ENCODE measurements around the gene USP5. TPM values are rescaled to one million over a fixed set of nuclear protein-coding genes. Genes with fewer than 3 reads are reported as not detected.
A peak's percentile ranks its signal among the peaks of the same experiment; 100 is the strongest.

Gene USP5
- total and polyA plus RNA-seq, 12 donors: 30.6 to 162 (median 113) TPM

- Histone ChIP-seq H3K9me3 (replicated peaks in 1 of 3) (no peaks in the 10 kb centered on the region), H3K27ac (no peak overlapping the region), H3K4me3 (no peak overlapping the region), H3K36me3 (replicated peaks in 1 of 2) (no peaks in the 10 kb centered on the region), H3K4me1 (replicated peaks in 1 of 2) (peaks cover 6 to 15% of the 10 kb centered on the region in 2 donors), H3K27me3 (peaks cover 4% of the 10 kb centered on the region)
- peak; percentile 81 to 95 (median 87) for DNase-seq
- WGBS, 4 donors: 7 to 11% (median 10%) methylated on average over 15 to 19 of the region's 19 CpGs
- intact Hi-C loops (cut with DNase I): loop anchor here in 1 of 2 donors (10.0 kb wide), 1 partner anchor 81 kb away; no protein-coding TSS in a partner anchor
- no peak for TF ChIP-seq POLR2A (IDR thresholded peaks at IDR 0.05)
- TF ChIP-seq, protein P1, sequence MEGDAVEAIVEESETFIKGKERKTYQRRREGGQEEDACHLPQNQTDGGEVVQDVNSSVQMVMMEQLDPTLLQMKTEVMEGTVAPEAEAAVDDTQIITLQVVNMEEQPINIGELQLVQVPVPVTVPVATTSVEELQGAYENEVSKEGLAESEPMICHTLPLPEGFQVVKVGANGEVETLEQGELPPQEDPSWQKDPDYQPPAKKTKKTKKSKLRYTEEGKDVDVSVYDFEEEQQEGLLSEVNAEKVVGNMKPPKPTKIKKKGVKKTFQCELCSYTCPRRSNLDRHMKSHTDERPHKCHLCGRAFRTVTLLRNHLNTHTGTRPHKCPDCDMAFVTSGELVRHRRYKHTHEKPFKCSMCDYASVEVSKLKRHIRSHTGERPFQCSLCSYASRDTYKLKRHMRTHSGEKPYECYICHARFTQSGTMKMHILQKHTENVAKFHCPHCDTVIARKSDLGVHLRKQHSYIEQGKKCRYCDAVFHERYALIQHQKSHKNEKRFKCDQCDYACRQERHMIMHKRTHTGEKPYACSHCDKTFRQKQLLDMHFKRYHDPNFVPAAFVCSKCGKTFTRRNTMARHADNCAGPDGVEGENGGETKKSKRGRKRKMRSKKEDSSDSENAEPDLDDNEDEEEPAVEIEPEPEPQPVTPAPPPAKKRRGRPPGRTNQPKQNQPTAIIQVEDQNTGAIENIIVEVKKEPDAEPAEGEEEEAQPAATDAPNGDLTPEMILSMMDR (IDR thresholded peaks at IDR 0.05): peak; percentile 78 to 96 (median 92)
Observed at GRCh38 chr12:6825398-6826124, 26.4 kb upstream of the USP5 start.

- Histone ChIP-seq H3K36me3 (replicated peaks in 1 of 2) (no peaks in the 10 kb centered on the region), H3K27me3 (peaks cover 4% of the 10 kb centered on the region), H3K9me3 (replicated peaks in 1 of 3) (no peaks in the 10 kb centered on the region), H3K4me1 (replicated peaks in 1 of 2) (peaks cover 6 to 15% of the 10 kb centered on the region in 2 donors), H3K4me3 (no peak overlapping the region), H3K27ac (no peak overlapping the region)
- TF ChIP-seq, protein P1 (IDR thresholded peaks at IDR 0.05): no peak
- TF ChIP-seq POLR2A (IDR thresholded peaks at IDR 0.05): no peak
- no peak for DNase-seq
- 41 to 74% (median 65%) methylated on average over 12 to 17 of the region's 17 CpGs for WGBS, 4 donors
- intact Hi-C loops (cut with DNase I): loop anchor here in 1 of 2 donors (10.0 kb wide), 1 partner anchor 81 kb away; no protein-coding TSS in a partner anchor
Observed at GRCh38 chr12:6826125-6826733, 25.7 kb upstream of the USP5 start.

- WGBS, 4 donors: 57 to 72% (median 67%) methylated on average over 8 to 22 of the region's 22 CpGs
- DNase-seq: peak in 1 of 7 donors; percentile 56
- H3K27me3 ChIP-seq: peaks cover 4% of the 10 kb centered on the region
- no peaks in the 10 kb centered on the region for H3K9me3 ChIP-seq (replicated peaks in 1 of 3)
- H3K27ac ChIP-seq: peak overlapping the region in 2 of 5 donors; percentile 45 to 47
- no peaks in the 10 kb centered on the region for H3K36me3 ChIP-seq (replicated peaks in 1 of 2)
- H3K4me1 ChIP-seq (replicated peaks in 1 of 2): peaks cover 2 to 13% of the 10 kb centered on the region in 2 donors
- intact Hi-C loops (cut with DNase I): loop anchor here in 1 of 2 donors (10.0 kb wide), 1 partner anchor 82 kb away; no protein-coding TSS in a partner anchor
- TF ChIP-seq POLR2A (IDR thresholded peaks at IDR 0.05): no peak
- TF ChIP-seq, protein P1 (IDR thresholded peaks at IDR 0.05): no peak
- H3K4me3 ChIP-seq: no peak overlapping the region
Observed at GRCh38 chr12:6826734-6827436, 25.1 kb upstream of the USP5 start.

- H3K4me3 ChIP-seq: no peak overlapping the region
- H3K27me3 ChIP-seq: peaks cover 4% of the 10 kb centered on the region
- no peak for TF ChIP-seq POLR2A (IDR thresholded peaks at IDR 0.05)
- TF ChIP-seq, protein P1 (IDR thresholded peaks at IDR 0.05): no peak
- WGBS, 4 donors: 4 to 10% (median 5%) methylated on average over 6 to 8 of the region's 8 CpGs
- no peaks in the 10 kb centered on the region for H3K9me3 ChIP-seq (replicated peaks in 1 of 3)
- peak overlapping the region in 2 of 5 donors; percentile 47 to 75 for H3K27ac ChIP-seq
- H3K4me1 ChIP-seq (replicated peaks in 1 of 2): peaks cover 0 to 7% of the 10 kb centered on the region in 2 donors
- intact Hi-C loops (cut with DNase I): loop anchor here in 1 of 2 donors (10.0 kb wide), 1 partner anchor 83 kb away; no protein-coding TSS in a partner anchor
- no peaks in the 10 kb centered on the region for H3K36me3 ChIP-seq (replicated peaks in 1 of 2)
- peak; percentile 82 to 94 (median 85) for DNase-seq
Observed at GRCh38 chr12:6827437-6827911, 24.5 kb upstream of the USP5 start.
